ENCODE data around the gene MAST4. TPM values are rescaled to one million over a fixed set of nuclear protein-coding genes. Genes with fewer than 3 reads are reported as not detected.

The MAST4 gene
- total RNA-seq, 2 experiments from 2014 or later: 1.3 to 21.9 TPM

DNA sequence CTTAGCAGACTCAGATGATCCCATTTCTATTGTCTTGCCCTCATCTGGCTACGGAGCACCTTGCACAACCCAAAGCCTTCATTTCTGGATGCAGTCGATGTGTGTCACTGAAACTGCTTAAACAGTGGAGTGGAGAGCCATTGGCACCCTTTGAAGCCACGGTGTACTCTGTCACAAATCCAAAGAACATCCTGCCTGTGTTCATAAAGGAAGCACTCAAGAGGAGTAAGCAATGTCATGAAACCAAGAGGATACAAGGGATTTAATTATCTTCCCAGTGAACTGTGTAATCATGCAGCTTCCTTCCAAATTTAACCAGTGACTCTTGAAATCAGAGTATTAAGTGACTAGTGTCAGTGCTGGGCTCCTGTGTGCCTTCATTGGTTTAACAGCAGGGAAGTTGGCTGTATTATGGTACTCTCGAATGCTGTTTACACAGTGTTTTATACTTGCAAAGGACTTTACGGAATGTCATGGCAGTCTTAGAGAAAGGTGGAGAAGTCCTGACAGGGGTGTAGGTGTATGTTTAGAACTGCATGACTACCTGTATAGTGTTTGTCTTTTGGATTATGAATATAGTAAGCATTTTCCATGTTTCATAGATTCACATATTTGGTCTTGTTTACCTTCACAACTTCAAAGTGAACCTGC, 558.5 kb downstream of the MAST4 start:
- intact Hi-C loops (cut with micrococcal nuclease; ENCODE audit: unreplicated experiment): loop anchor here (5.0 kb wide), 1 partner anchor 167 kb away; no protein-coding TSS in a partner anchor
- BruUV-seq (replicated peaks): no TSS peak
- POLR2A ChIA-PET: interaction anchor here (1.2 kb wide), 1 partner anchor 53 kb away, joined by 4 read pairs; no protein-coding TSS in a partner anchor

GRCh38 chr5:67156976-67157583, 560.9 kb downstream of the MAST4 start:
- ChIA-PET CTCF (ENCODE audit: unreplicated experiment) (no interaction called here), POLR2A (interaction anchor here (0.9 kb wide), 1 partner anchor 51 kb away, joined by 4 read pairs; no protein-coding TSS in a partner anchor)
- no peak for TF ChIP-seq EZH2phosphoT487 (IDR thresholded peaks at IDR 0.05; ENCODE audit: borderline replicate concordance, low read depth, low read length)
- TF ChIP-seq, protein P1, sequence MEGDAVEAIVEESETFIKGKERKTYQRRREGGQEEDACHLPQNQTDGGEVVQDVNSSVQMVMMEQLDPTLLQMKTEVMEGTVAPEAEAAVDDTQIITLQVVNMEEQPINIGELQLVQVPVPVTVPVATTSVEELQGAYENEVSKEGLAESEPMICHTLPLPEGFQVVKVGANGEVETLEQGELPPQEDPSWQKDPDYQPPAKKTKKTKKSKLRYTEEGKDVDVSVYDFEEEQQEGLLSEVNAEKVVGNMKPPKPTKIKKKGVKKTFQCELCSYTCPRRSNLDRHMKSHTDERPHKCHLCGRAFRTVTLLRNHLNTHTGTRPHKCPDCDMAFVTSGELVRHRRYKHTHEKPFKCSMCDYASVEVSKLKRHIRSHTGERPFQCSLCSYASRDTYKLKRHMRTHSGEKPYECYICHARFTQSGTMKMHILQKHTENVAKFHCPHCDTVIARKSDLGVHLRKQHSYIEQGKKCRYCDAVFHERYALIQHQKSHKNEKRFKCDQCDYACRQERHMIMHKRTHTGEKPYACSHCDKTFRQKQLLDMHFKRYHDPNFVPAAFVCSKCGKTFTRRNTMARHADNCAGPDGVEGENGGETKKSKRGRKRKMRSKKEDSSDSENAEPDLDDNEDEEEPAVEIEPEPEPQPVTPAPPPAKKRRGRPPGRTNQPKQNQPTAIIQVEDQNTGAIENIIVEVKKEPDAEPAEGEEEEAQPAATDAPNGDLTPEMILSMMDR (conservative IDR thresholded peaks at IDR 0.05; ENCODE audit: low read length): peak; percentile 99

More for the DNA sequence above, 558.5 kb downstream of the MAST4 start:
- Histone ChIP-seq H3K36me3 (ENCODE audit: insufficient read depth, low read length) (no peaks in the 10 kb centered on the region), H3K27ac (ENCODE audit: low read depth, low read length, poor library complexity, severe bottlenecking) (no peak overlapping the region), H3K79me2 (ENCODE audit: insufficient read depth, low read depth, low read length) (no peaks in the 10 kb centered on the region), H3K4me1 (ENCODE audit: insufficient read depth, low read length, poor library complexity, severe bottlenecking) (no peaks in the 10 kb centered on the region), H3K9me3 (ENCODE audit: low read length) (no peaks in the 10 kb centered on the region), H4K20me1 (ENCODE audit: insufficient read depth, low read length) (no peaks in the 10 kb centered on the region), H3K9me2 (ENCODE audit: insufficient read depth, low read length) (no peaks in the 10 kb centered on the region), H2AFZ (ENCODE audit: low read length) (no peak overlapping the region), H3K4me2 (ENCODE audit: low read length) (no peak overlapping the region), H3K4me3 (ENCODE audit: low read depth, low read length, poor library complexity, severe bottlenecking) (no peak overlapping the region)
- TF ChIP-seq EZH2phosphoT487 (IDR thresholded peaks at IDR 0.05; ENCODE audit: borderline replicate concordance, low read depth, low read length): no peak
- TF ChIP-seq, protein P1 (conservative IDR thresholded peaks at IDR 0.05; ENCODE audit: low read length): no peak
- no peak for DNase-seq (ENCODE audit: low spot score)
- CTCF ChIA-PET (ENCODE audit: unreplicated experiment): no interaction called here

GRCh38 chr5:67160272-67160671, 564.1 kb downstream of the MAST4 start:
- ChIA-PET CTCF (ENCODE audit: unreplicated experiment) (no interaction called here), POLR2A (no interaction called here)
- Histone ChIP-seq H3K4me1 (ENCODE audit: insufficient read depth, low read length, poor library complexity, severe bottlenecking) (no peaks in the 10 kb centered on the region), H3K9me2 (ENCODE audit: insufficient read depth, low read length) (no peaks in the 10 kb centered on the region), H4K20me1 (ENCODE audit: insufficient read depth, low read length) (no peaks in the 10 kb centered on the region), H3K4me3 (ENCODE audit: low read depth, low read length, poor library complexity, severe bottlenecking) (no peak overlapping the region), H3K4me2 (ENCODE audit: low read length) (no peak overlapping the region), H3K79me2 (ENCODE audit: insufficient read depth, low read depth, low read length) (no peaks in the 10 kb centered on the region), H3K9me3 (ENCODE audit: low read length) (no peaks in the 10 kb centered on the region), H3K36me3 (ENCODE audit: insufficient read depth, low read length) (no peaks in the 10 kb centered on the region), H3K27ac (ENCODE audit: low read depth, low read length, poor library complexity, severe bottlenecking) (no peak overlapping the region), H2AFZ (ENCODE audit: low read length) (no peak overlapping the region)
- intact Hi-C loops (cut with micrococcal nuclease; ENCODE audit: unreplicated experiment): no loop called here
- no peak for DNase-seq (ENCODE audit: low spot score)
- TF ChIP-seq, protein P1 (conservative IDR thresholded peaks at IDR 0.05; ENCODE audit: low read length): no peak
- no peak for TF ChIP-seq EZH2phosphoT487 (IDR thresholded peaks at IDR 0.05; ENCODE audit: borderline replicate concordance, low read depth, low read length)
- no TSS peak for BruUV-seq (replicated peaks)

More at GRCh38 chr5:67156976-67157583, 560.9 kb downstream of the MAST4 start:
- H3K4me2 ChIP-seq (ENCODE audit: low read length): no peak overlapping the region
- H3K9me2 ChIP-seq (ENCODE audit: insufficient read depth, low read length): no peaks in the 10 kb centered on the region
- no peaks in the 10 kb centered on the region for H3K4me1 ChIP-seq (ENCODE audit: insufficient read depth, low read length, poor library complexity, severe bottlenecking)
- no peak overlapping the region for H2AFZ ChIP-seq (ENCODE audit: low read length)
- intact Hi-C loops (cut with micrococcal nuclease; ENCODE audit: unreplicated experiment): loop anchor here (1.0 to 5.0 kb wide), 2 partner anchors 52 to 170 kb away; no protein-coding TSS in a partner anchor
- H3K4me3 ChIP-seq (ENCODE audit: low read depth, low read length, poor library complexity, severe bottlenecking): no peak overlapping the region
- peak; percentile 68 for DNase-seq (ENCODE audit: low spot score)
- no peaks in the 10 kb centered on the region for H3K36me3 ChIP-seq (ENCODE audit: insufficient read depth, low read length)
- H3K79me2 ChIP-seq (ENCODE audit: insufficient read depth, low read depth, low read length): no peaks in the 10 kb centered on the region
- no peaks in the 10 kb centered on the region for H3K9me3 ChIP-seq (ENCODE audit: low read length)
- H3K27ac ChIP-seq (ENCODE audit: low read depth, low read length, poor library complexity, severe bottlenecking): no peak overlapping the region
- no TSS peak for BruUV-seq (replicated peaks)
- H4K20me1 ChIP-seq (ENCODE audit: insufficient read depth, low read length): no peaks in the 10 kb centered on the region
